Measurements from ENCODE around the gene NOCT.
"Not testable (repeated sequence)": the region's sequence is repeated elsewhere in the genome, so short reads cannot be mapped to it uniquely, and the experiment has no call there.

NOCT gene, protein sequence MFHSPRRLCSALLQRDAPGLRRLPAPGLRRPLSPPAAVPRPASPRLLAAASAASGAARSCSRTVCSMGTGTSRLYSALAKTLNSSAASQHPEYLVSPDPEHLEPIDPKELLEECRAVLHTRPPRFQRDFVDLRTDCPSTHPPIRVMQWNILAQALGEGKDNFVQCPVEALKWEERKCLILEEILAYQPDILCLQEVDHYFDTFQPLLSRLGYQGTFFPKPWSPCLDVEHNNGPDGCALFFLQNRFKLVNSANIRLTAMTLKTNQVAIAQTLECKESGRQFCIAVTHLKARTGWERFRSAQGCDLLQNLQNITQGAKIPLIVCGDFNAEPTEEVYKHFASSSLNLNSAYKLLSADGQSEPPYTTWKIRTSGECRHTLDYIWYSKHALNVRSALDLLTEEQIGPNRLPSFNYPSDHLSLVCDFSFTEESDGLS

GRCh38 chr4:139015269-139015947, at the start of gene NOCT:
NOCT (plus strand) TSS chr4:139015781; CDS start chr4:139015982, 201 bp downstream.
- peak; percentile 41 to 78 for DNase-seq

GRCh38 chr4:138967313-138967712, 48.3 kb upstream of the NOCT start:
- DNase-seq: no peak

DNA sequence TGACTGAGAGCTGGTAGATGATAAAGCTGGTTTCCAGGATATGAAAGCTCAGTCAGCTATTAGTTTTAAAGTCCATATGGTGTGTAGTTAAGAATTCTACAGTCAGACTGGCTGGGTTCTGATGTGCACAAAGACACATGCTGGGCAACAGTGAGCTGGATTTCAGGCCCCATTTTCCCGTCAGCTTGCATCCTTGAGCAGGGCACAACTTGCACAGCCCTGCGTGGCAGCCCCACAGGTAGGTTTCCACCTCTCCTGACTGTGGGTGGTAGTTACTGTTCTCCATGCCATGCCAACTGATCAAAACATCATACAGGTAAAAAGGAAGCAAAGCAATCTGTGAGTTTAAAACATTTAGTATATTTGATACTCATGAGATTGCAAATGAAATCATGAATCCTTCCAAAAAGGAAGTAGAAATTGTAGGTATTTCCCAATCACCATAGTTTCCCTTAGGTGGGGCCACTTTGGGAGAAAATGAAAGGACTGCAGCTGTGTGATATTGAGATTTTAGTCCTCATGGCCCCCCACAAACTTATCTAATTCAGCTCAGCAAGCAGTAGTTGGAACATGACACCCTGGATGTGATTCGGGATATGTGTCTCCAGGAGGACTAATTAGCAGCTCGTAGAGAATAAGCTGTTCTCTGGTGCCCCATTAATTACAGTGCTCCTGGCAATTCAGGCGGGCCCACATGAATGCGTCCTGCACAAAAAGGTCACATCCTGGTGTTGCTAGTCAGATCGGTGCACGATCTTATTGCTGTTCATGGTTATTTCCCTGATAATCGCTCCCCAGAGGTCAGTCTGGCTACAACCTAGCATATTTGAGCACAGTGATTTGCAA, 42.4 kb upstream of the NOCT start:
- DNase-seq: no peak

GRCh38 chr4:138975225-138975624, 40.4 kb upstream of the NOCT start:
- no peak for DNase-seq

- DNase-seq: no peak
Observed at GRCh38 chr4:138976526-138976925, 39.1 kb upstream of the NOCT start.

DNA sequence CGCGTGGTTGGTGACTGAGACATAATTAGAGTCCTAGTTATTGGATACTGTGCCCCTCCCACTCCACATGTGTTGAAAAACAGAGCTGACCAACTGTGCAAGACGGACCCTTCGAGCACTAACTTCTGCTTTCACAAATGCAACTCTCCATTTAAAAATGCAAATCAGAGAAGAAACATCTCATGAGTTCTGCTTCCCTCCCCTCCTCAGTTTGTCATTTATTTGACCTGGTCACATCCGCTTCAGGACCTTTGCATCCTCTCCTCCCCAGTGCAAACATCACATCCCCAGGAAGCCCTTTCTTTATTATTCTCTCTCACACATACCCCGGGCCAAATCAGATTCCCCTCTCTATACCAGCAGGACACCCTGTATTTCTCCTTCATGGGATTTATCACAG, 38.1 kb upstream of the NOCT start:
- no peak for DNase-seq

DNA sequence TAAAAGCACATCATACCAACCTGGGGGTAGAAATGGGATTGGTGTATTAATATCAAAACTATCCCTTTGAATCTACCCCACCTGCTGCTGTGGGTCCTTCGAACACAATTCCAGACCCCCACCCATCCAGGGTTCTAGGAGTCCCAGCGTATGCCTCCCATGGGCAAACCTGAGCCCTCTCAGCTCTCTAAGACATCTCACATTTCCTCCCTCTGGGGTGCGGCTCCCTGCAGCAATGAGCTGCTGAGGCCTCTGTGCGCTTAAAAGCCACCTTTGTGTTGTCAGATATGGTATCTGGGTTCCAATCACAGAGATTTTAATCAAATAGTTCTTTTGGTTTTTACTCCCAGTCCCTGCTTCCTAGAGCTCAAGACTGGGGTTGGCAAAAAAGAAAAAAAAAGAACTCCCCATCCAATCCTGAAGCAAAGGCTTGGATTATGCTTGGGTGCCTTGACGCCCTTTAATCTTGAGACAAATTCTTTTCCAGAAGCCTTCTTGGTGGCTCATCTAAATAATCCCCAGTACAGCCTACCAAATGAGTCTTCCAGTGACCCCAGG, 37.5 kb upstream of the NOCT start:
- no peak for DNase-seq

DNA sequence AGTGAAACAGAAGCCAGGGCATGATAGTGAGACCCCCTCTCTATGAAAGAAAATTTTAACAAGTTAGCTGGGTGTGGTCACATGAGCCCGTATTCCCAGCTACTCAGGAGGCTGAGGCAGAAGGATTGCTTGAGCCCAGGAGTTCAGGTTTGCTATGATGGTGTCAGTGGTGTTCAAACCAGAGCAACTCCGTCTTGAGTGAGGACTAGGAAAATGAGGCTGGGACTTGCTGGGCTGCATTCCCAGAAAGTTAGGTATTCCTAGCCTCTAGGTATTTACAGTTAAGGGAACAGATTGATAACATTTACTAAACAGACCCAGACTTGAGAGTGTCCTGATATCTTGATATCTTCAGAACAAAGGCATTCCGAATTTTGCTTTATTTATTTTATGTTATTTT, 37.0 kb upstream of the NOCT start:
- no peak for DNase-seq

DNA sequence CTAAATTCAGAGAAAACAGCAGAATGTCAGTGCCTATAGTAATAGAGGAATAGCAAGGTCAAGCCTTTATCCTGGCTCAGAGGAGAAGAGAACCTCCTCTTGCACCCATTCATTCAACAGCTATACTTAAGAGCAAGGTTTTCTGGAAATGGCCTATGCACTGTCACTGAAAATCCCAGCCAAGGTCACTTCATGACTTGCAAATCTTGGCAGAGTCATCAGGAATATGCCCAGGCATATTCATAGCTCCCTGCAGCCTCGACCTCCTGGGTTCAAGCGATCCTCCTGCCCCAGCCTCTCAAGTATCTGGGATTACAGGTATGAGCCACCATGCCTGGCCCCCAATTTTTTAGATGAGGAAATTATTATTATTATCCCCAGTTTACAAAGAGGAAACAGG, 35.8 kb upstream of the NOCT start:
- no peak for DNase-seq

DNA sequence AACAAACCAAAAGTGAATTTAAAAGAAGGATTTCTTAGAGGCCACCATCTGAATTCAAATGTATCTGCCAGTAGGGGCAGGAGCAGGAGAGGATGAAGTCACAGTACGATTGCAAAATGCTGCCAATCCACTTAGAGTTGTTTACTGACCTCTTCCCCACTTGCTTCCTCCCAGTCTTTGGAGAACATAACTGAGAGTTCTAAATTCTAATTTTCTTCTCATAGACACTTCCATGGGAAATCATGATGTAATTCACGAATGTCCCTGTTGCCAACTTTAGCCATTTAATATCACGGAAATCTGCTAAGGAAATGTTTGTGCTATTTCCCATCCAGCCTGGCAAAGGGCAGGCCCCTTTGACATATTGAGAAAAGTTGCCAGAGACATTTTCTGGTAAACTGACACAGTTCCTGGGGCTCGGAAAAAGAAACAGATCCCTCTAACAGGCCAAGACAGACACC, 33.6 kb upstream of the NOCT start:
- DNase-seq: peak in 1 of 2 experiments; percentile 6

GRCh38 chr4:138982754-138983153, 32.8 kb upstream of the NOCT start:
- DNase-seq: no peak

DNA sequence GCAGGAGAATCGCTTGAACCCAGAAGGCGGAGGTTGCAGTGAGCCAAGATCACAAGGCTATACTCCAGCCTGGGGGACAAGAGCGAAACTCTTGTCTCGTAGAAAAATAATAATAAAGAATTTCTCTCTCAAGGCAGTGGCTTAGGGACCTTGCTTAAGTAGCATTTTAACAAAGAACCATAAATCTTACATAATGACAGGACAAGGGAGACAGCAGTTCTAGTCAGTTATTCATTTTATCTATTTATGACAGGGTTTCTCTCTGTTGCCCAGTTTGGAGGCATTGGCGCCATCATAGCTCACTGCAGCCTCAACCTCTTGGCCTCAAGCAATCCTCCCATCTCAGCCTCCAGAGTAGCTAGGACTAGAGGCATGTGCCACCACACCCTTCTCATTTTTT, 31.9 kb upstream of the NOCT start:
- DNase-seq: no peak

DNA sequence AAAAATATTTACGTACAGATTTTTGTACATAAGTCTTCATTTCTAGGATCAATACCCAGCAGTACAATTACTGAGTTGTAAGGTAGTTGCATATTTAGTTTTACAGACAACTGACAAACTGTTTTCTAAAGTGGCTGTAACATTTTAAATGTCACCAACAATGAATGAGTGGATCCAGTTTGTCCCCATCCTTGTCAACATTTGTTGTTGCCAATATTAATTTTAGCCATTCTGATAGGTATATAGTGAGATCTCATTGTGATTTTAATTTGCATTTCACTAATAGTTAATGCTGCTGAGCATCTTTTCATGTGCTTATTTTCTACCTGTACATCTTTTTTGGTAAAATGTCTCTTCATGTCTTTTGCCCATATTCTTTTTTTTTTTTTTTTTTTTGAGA, 30.9 kb upstream of the NOCT start:
- no peak for DNase-seq

DNA sequence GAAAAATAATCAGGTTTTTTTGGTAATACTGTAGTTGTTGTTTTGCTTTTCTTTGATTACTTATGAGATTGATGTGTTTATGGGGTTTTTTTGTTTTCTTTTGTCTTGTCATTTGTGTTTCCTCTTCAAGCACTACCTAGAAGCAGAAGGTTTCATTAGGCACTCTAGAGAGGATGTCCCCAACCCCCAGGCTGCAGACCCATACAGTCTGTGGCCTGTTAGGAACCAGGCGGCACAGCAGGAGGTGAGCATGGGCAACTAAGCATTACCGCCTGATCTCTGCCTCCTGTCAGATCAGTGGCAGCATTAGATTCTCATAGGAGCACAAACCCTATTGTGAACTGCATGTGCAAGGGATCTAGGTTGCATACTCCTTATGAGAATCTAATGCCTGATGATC, 22.9 kb upstream of the NOCT start:
- DNase-seq: no peak

- no peak for DNase-seq
Observed at GRCh38 chr4:138996090-138996489, 19.5 kb upstream of the NOCT start.

DNA sequence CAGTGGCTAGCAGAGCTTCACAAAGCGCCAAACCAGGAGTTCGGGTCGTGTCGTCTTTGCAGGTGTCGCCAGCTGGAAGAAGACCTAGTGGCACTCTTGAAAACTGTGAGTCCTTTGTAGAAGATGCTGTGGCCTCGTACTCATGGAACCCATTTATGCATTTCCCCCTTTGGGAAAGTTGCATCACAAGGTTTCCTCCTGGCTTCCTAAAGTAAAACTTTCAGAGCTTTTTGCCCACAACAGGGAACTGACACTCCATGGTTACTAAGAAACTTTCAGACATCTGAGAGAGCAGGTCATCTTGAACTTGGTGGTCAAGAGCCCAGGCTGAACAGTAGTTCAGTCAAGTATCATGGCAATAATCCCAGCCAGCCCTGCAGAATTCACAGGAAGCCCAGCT, 15.9 kb upstream of the NOCT start:
- no peak for DNase-seq

DNA sequence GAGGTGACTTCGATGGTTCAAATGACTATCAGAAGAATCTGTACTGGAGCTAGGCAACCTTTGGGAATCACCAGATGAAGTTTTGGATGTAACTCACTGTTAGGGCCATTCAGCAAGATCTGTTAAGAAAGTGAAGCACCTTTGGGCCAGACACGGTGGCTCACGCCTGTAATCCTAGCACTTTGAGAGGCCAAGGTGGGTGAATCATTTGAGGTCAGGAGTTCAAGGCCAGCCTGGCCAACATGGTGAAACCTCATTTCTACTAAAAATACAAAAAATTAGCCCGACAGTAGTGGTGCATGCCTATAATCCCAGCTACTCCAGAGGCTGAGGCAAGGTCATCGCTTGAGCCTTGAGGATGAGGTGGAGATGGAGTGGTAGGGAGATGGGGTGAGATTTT, 15.4 kb upstream of the NOCT start:
- DNase-seq: not testable (repeated sequence)

DNA sequence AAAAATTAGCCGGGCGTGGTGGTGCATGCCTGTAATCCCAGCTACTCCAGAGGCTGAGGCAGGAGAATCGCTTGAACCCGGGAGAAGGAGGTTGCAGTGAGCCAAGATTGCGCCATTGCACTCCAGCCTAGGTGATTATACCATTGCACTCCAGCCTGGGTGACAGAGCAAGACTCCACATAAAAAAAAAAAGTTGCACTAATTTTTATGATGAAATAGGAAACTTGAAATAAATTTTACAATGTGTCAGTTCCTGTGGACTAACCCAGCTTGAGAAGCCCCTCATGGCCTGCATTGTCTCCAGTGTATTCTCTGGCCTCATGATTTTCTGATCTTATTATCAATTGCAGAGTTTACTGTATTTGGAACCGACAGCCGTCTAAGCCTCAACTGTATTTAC, 14.2 kb upstream of the NOCT start:
- not testable (repeated sequence) for DNase-seq

- DNase-seq: not testable (repeated sequence)
Observed at GRCh38 chr4:139003668-139004067, 11.9 kb upstream of the NOCT start.

DNA sequence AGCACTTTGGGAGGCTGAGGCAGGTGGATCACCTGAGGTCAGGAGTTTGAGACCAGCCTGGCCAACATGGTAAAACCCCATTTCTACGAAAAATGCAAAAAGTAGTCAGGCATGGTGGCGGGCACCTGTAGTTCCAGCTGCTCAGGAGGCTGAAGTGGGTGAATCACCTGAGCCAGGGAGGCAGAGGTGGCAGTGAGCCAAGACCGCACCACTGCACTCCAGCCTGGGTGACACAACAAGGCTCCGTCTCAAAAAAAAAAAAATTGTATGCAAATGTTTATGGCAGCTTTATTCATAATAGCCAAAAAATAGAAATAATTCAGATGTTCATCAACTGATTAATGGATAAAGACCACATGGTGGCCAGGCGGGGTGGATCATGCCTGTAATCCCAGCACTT, 9.8 kb upstream of the NOCT start:
- no peak for DNase-seq

DNA sequence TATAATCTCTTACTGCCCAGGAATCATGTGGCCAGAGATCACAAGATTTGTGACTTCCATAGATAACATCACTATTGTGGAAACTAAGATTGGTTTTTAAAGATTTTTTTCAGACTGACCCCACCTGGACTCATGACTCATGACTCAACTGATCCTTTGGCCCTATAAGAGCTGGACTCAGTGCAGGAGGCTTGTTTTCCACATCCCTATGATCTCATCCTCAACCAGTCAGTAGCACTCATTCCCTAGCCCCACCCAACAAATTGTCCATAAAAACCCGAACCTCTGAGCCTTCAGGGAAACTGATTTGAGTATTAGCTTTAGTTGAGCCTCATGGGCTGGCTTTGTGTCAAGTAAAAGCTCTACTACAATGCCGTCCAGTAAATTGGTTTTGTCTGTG, 7.9 kb upstream of the NOCT start:
- no peak for DNase-seq

DNA sequence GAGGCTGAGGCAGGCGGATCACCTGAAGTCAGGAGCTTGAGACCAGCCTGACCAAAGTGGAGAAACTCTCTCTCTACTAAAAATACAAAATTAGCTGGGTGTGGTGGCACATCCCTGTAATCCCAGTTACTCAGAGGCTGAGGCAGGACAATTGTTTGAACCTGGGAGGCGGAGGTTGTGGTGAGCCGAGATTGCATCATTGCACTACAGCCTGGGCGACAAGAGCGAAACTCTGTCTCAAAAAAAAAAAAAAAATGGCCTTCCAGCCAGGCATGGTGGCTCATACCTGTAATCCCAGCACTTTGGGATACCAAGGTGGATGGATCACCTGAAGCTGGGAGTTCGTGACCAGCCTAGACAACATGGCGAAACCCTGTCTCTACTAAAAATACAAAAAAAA, 7.3 kb upstream of the NOCT start:
- not testable (repeated sequence) for DNase-seq

- no peak for DNase-seq
Observed at GRCh38 chr4:139009702-139010101, 5.9 kb upstream of the NOCT start.
